ENCODE results near the gene ADAMTSL2.

ADAMTSL2 gene

GRCh38 chr9:133590231-133590855, 55.8 kb downstream of the ADAMTSL2 start:
- no peak for DNase-seq (ENCODE audit: low spot score)
- no peak for TF ChIP-seq CTCF (IDR thresholded peaks at IDR 0.05; ENCODE audit: extremely low read depth, insufficient read depth, missing control alignments)
- in situ Hi-C loops (cut with MboI; ENCODE audit: low pct_unique_long_range_greater_than_20kb, low sequenced_read_pairs, unreplicated experiment), result no loop called here

- DNase-seq (ENCODE audit: low spot score), result no peak
- no peak for TF ChIP-seq CTCF (IDR thresholded peaks at IDR 0.05; ENCODE audit: extremely low read depth, insufficient read depth, missing control alignments)
- in situ Hi-C loops (cut with MboI; ENCODE audit: low pct_unique_long_range_greater_than_20kb, low sequenced_read_pairs, unreplicated experiment), result no loop called here
Observed at GRCh38 chr9:133591116-133591910, 56.8 kb downstream of the ADAMTSL2 start.

GRCh38 chr9:133591985-133592384, 57.5 kb downstream of the ADAMTSL2 start:
- no peak for DNase-seq (ENCODE audit: low spot score)
- in situ Hi-C loops (cut with MboI; ENCODE audit: low pct_unique_long_range_greater_than_20kb, low sequenced_read_pairs, unreplicated experiment), result no loop called here
- no peak for TF ChIP-seq CTCF (IDR thresholded peaks at IDR 0.05; ENCODE audit: extremely low read depth, insufficient read depth, missing control alignments)

GRCh38 chr9:133592731-133593409, 58.4 kb downstream of the ADAMTSL2 start:
- peak; percentile 27 for TF ChIP-seq CTCF (IDR thresholded peaks at IDR 0.05; ENCODE audit: extremely low read depth, insufficient read depth, missing control alignments)
- in situ Hi-C loops (cut with MboI; ENCODE audit: low pct_unique_long_range_greater_than_20kb, low sequenced_read_pairs, unreplicated experiment), result no loop called here
- no peak for DNase-seq (ENCODE audit: low spot score)

GRCh38 chr9:133593587-133594253, 59.2 kb downstream of the ADAMTSL2 start:
- no peak for TF ChIP-seq CTCF (IDR thresholded peaks at IDR 0.05; ENCODE audit: extremely low read depth, insufficient read depth, missing control alignments)
- in situ Hi-C loops (cut with MboI; ENCODE audit: low pct_unique_long_range_greater_than_20kb, low sequenced_read_pairs, unreplicated experiment), result no loop called here
- no peak for DNase-seq (ENCODE audit: low spot score)

GRCh38 chr9:133594310-133594709, 59.8 kb downstream of the ADAMTSL2 start:
- DNase-seq (ENCODE audit: low spot score), result no peak
- no peak for TF ChIP-seq CTCF (IDR thresholded peaks at IDR 0.05; ENCODE audit: extremely low read depth, insufficient read depth, missing control alignments)
- in situ Hi-C loops (cut with MboI; ENCODE audit: low pct_unique_long_range_greater_than_20kb, low sequenced_read_pairs, unreplicated experiment), result no loop called here
